Right renal cortex interstitium (tissue), 3 donors: ENCODE results near the gene PLCB1. TPM values are rescaled to one million over a fixed set of nuclear protein-coding genes. Genes with fewer than 3 reads are reported as not detected.
"Not testable (repeated sequence)": the region's sequence is repeated elsewhere in the genome, so short reads cannot be mapped to it uniquely, and the experiment has no call there.

Experiments used
- DNase-seq, 3 donors: peaks; one replicate each; pipeline ENCODE4 v3.0.0-alpha.2; 2013; ENCODE audit warnings: low read depth in 3 of 3, low spot score in 2 of 3
- polyA plus RNA-seq, 3 donors: library from polyadenylated mRNA; unstranded; fragments of 120-200 nt; gene quantifications; one replicate each; pipeline ENCODE4 v1.2.1, GENCODE V29; 2013; ENCODE audit not compliant: insufficient read length in 3 of 3

Gene PLCB1
- polyA plus RNA-seq, 3 donors = 42.8 to 54.2 (median 51.5) TPM

GRCh38 chr20:8631271-8631670, 499.2 kb downstream of the PLCB1 start:
- DNase-seq = no peak

- no peak for DNase-seq
Observed at GRCh38 chr20:8633366-8633765, 501.3 kb downstream of the PLCB1 start.

- DNase-seq = no peak
Observed at GRCh38 chr20:8635048-8635572, 503.0 kb downstream of the PLCB1 start.

- no peak for DNase-seq
Observed at GRCh38 chr20:8635837-8636236, 503.8 kb downstream of the PLCB1 start.

- DNase-seq = no peak
Observed at GRCh38 chr20:8639112-8639778, 507.2 kb downstream of the PLCB1 start.

DNA sequence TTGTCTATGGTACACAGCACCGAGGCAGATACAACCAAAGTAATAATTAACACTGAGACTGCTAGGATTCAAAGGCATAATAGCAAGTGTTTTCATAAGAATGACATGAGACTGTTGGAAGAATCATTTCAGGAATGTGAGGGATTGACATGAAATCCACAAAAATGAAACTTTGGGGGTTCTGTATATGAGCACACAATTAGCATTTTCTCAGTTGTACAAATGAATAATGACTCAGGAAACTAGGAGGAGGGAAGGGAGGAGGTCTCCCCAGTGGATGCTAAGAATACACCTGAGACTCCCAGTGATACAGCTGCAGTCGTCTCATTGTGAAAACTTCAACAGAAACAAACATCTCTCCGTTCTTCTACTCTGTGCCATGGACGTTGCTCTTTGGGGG, 508.4 kb downstream of the PLCB1 start:
- DNase-seq = no peak

- DNase-seq = no peak
Observed at GRCh38 chr20:8642247-8642646, 510.2 kb downstream of the PLCB1 start.

- DNase-seq = not testable (repeated sequence)
Observed at GRCh38 chr20:8644468-8644867, 512.4 kb downstream of the PLCB1 start.

DNA sequence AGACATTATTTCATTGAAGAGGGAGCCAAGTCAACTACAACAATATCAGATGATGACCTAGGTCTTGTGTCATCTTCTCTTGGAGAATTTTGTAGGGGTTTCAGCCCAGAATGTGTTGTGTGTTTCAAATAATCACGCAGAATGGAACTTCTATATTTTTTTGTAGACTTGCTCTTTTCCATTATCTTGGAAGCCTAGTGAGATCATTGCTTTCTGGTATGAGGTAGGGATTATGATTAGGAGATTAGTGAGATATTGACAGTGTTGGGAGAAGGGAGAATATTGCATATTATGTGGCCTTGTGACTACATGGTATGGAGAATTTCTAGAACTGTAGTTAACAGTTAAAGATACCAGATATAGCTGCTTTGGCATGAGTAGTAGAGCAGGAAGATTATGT, 513.3 kb downstream of the PLCB1 start:
- no peak for DNase-seq

GRCh38 chr20:8646033-8646441, 514.0 kb downstream of the PLCB1 start:
- DNase-seq = no peak

DNA sequence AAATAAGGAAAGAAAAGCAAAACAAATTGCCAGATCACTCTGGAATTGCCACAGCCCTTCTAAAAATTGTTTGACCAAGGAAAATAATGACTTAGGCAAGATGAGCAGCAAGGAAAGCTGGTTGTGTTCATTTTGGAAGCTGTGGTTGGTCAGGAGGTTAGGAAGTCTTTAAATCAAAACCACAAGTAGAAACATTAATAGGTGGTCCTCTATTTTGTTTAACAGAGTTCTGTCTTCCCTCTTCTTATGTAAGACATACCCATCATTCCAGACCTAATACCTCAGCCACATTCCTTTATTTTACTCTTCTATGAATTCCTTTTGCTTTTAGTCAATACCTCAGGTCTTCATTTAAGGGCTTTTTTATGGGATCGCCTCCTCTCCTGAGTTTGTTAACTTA, 514.6 kb downstream of the PLCB1 start:
- no peak for DNase-seq

DNA sequence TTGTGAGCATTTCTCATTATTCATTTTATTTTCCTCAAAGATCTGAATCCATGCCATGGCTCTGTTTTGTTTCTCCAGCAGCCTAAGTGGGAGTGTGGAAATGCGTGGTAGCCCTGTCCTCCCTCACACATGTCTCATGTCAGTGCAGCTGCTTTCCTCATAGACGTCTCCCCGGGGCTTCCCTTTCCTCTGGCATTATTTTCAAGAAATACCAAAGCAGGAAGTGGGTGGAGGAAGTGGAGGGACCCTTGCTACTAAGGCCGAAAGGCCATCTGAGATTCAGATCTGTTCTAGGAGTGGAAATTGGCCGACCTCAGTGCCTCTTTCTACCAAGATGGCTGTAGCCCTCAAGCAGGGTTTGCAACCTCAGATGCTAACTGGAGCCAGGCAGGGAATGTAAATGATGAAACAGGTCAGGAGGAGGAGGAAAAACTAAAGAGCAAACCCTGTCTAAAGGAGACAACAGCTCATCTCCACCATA, 515.9 kb downstream of the PLCB1 start:
- no peak for DNase-seq

DNA sequence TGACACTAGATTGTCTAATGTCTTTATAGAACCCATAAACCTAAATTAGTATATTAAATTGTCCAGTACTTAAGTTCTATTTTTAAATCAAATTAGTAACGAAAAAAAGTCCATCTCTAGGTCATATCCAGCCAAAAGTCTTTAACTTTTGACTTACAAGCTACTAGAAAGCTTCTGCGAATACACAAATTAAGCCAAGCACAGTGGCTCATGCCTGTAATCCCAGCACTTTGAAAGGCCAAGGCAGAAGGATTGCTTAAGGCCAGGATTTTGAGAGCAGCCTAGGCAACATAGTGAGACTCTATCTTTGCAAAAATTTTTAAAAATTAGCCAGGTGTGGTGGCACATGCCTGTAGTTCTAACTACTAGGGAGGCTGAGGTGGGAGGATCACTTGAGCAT, 516.4 kb downstream of the PLCB1 start:
- DNase-seq = no peak

GRCh38 chr20:8652396-8652795, 520.3 kb downstream of the PLCB1 start:
- no peak for DNase-seq

DNA sequence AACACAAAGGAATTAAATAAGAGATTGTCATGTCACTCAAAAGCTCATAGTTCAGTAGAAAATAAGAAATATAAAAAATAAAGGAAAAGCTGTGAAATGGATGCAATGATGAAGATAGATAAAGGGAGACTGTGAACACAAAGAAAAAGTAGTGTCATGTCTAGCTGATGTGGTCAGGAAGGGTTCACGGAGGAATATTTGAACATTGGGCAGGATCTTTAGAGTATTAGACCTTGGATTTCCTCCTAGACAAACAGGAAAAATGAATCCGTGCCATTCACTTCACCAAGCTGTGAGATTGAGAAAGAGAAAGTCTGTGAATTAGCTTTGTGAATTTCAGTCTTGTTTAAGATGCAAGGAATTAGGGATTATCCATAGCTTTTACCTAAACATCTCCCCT, 522.4 kb downstream of the PLCB1 start:
- DNase-seq = no peak

DNA sequence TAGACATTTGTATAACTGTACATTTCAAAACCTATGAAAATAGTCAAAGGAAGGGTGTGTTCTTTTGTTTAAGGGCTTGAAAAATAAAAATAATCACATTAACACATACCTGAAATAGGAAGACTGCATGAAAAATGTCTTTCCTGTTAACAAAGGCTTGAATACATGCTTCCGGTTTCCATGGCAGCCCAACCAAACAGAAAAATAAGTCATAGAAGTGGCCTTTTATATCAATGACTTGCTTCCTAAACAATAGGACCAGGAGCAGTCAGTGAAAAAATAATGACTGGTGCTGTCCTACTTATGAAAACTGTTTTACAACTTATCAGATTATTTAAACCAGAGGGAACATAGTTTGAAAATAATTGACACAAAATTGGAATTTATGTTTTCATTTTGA, 524.3 kb downstream of the PLCB1 start:
- no peak for DNase-seq

GRCh38 chr20:8657664-8658063, 525.6 kb downstream of the PLCB1 start:
- no peak for DNase-seq

DNA sequence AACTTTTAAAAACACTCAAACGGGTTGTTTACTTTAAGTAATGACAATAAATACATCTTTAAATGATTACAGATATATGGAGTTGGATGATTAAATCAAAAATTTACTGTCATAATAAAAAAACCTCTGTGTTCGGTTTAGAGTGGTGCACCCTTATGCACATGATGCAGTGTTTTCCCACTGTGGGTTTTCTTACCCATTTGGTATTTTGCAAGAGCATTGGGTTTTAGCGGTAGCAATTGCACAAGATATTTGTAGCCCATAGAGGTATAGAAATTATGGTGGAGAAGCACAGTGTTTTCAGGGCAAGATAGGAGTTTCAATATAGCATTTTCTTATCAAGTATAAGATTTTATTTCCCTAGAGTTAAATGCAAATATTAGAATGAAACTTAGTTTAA, 526.0 kb downstream of the PLCB1 start:
- DNase-seq = no peak

DNA sequence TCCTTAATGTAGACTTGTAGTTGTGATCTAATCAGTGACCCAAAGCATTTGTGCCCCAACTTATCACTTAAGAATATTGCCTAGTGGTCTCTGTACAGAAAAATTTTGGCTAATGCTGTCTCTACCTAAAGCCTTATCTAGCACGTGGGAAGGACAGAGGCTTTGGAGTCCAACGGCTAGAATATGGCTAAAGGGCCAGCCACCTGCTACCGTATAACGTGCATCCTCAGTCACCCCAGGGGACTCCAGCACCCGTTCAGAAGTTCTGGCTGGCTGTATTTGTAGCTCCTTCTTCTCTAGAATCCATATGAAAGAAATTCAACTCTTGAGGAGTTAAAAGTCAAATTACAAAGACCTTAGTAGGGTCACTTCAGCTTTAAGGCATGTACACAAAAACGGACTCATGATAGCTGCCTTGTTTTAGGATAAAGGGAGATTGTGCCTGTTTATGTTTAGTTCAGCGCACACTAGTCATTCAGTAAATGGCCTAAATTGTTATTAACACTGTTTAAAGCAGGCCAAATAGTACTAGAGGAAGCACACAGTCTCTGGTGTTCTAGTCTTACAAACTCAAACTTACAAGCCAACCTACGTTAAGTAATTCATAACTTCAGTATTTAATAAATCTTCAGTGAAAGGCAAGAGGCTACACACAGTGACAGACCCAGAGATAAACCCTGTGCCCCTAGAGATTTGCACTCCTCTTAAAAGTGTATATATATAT, 529.3 kb downstream of the PLCB1 start:
- no peak for DNase-seq

- DNase-seq = no peak
Observed at GRCh38 chr20:8662433-8662954, 530.4 kb downstream of the PLCB1 start.

DNA sequence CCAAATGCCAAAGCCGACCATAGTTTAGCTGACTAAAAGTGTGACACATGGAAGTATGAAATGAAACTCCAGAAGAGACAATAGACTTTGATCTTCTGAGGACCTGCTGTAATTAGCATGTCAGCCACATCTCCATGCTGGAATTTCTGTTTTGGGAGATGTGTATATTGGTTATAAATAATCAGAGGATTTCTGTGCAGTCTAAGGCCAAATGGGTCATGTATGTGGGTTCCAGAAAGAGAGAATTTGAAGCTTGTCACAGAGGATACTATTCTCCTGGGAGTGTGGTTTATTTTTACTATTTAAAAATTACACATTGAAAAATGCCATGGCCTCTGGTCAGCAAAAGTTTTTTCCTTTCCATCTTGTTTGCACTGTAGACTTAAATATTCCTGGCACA, 531.4 kb downstream of the PLCB1 start:
- no peak for DNase-seq

GRCh38 chr20:8664778-8665177, 532.7 kb downstream of the PLCB1 start:
- DNase-seq = no peak
